Left renal pelvis (tissue), 4 donors: ENCODE data around the gene ZIC1. TPM values are rescaled to one million over a fixed set of nuclear protein-coding genes. Genes with fewer than 3 reads are reported as not detected.

Source experiments
- DNase-seq, 4 donors: peaks; one replicate each; pipeline ENCODE4 v3.0.0-alpha.2; 2013; ENCODE audit warnings: low read depth in 4 of 4, low spot score in 3 of 4
- polyA plus RNA-seq, 4 donors: library from polyadenylated mRNA; unstranded; fragments of 120-200 nt; gene quantifications; one replicate each; pipeline ENCODE4 v1.2.1, GENCODE V29; 2013; ENCODE audit not compliant: insufficient read length in 4 of 4

The ZIC1 gene
- polyA plus RNA-seq = 1 to 10 TPM in 2 of 4 donors, under 1 TPM in 1, not detected in 1; 0.10 to 2.4 (median 1.3) TPM

- DNase-seq = no peak
Observed at GRCh38 chr3:147409143-147410115, at the start of gene ZIC1. ZIC1 (plus strand) TSS chr3:147409365; CDS start chr3:147410113, 748 bp downstream.

DNA sequence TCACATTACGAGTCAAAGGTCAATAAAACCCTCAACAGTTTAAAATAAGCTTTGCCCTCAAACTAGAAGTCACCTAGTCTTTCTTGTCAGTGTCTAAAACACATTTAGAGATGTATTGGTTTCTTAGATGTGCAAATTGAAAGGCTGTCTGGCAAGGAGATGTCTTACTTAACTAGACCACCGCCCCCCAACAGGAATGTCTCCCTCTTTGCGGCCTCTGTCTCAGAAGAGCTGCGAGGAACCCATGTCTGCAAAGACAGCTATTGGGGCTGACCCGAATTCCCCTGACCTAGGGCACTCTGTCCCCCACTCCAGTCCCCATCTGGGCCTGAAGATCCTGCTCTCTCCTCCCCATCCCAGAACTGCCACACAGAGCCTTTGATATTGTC lies 49.1 kb upstream of the ZIC1 start:
- DNase-seq = no peak

DNA sequence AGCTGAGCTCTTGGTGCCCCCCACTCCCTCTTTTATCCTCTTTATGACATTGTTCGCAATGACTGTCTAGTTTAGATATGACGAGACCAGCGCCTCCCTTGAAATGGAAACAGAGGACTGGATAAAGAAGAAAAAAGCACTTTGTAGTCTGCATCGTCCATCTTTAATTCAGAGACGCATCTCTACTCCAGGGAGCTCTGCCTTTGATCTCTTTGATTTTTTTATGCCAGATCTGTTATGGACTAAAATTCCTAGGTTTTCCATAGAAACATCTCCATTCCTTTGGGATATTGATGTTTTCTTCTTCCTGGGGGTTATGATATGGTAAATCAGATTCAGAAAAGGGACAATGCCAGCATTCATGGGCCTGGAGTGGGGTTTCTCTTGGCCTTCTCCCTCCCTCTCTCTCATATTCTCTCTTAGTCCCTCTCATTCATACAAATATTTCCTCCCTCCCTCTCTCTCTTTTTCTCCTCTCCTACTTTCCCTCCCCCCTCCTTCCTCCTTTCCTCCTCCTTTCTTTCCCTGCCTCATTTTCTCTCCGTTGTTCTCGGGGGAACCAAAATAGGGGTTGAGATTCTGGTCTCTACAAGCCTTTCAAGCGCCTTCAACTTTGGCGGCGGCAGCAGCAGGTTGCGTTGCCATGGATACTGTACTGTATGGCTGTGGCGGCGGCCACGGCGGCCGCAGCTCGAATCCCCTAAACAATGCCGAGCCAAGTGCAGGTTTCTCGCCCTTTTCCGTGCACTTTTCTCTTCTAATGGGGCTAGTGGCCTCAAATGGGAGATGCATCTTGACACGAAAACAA lies 48.3 kb upstream of the ZIC1 start:
- DNase-seq = no peak

GRCh38 chr3:147361454-147362420 lies 47.4 kb upstream of the ZIC1 start:
- no peak for DNase-seq

GRCh38 chr3:147364771-147365170 lies 44.4 kb upstream of the ZIC1 start:
- DNase-seq = no peak

- no peak for DNase-seq
Observed at GRCh38 chr3:147365196-147366115, 43.7 kb upstream of the ZIC1 start.

DNA sequence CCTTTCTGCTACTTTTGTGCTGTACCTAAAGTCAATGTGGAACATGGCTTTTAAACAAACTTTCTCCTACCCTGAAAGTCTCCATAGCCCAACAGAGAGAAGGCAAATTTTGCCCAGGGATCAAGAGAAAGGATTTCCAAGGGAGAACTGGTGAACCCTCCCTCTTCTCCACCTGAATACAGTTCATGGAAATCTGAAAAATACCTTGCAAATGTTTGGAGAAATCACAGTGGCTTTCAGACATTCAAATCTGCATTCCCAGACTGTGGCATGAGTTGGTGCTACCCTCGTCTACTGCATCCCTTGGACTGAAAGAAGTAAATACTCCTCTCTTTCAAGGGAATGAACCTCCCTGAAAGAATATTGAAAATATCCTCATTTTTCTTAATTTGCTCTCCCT lies 41.5 kb upstream of the ZIC1 start:
- no peak for DNase-seq

- DNase-seq = no peak
Observed at GRCh38 chr3:147368151-147368550, 41.0 kb upstream of the ZIC1 start.

- DNase-seq = no peak
Observed at GRCh38 chr3:147368561-147369221, 40.5 kb upstream of the ZIC1 start.

DNA sequence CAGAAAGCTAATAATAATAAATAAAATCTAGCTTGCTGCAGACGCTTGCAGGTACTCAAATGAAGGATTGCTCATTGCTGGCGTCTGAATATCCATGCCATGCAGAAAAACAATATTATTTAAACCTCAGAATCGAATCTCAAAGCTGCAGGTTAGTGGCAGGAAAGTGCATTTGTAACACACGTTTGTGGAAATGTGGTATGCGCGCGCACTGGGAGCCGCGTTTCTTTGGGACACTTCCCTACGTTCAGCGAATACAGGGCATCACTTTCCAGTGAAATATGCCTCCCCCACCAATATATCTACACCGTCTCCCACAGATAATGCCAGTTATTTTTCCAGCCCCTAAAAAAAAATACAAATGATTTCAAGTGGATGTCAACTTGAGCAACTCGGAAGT lies 39.9 kb upstream of the ZIC1 start:
- no peak for DNase-seq

GRCh38 chr3:147369661-147370123 lies 39.5 kb upstream of the ZIC1 start:
- no peak for DNase-seq

DNA sequence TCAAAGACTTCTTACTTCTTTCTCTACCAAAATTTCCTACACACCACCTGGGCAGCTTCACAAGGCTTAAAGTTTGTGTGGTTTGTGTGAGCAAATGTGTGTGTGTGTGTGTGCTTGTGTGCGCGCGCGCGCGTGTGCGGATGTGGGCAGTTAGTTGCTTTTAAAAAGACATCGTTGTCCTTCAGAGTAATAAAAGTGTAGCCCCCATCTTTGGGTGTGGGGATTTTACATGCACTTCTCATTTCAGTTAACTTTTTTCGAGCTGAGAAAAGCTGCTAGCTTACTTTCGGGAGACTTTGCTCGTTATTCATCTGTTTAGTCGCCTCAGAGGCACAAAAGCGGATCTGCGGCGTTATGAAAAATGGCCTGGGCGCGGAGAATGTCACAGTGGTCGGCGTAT lies 38.8 kb upstream of the ZIC1 start:
- DNase-seq = no peak

GRCh38 chr3:147371140-147371539 lies 38.0 kb upstream of the ZIC1 start:
- DNase-seq = no peak

DNA sequence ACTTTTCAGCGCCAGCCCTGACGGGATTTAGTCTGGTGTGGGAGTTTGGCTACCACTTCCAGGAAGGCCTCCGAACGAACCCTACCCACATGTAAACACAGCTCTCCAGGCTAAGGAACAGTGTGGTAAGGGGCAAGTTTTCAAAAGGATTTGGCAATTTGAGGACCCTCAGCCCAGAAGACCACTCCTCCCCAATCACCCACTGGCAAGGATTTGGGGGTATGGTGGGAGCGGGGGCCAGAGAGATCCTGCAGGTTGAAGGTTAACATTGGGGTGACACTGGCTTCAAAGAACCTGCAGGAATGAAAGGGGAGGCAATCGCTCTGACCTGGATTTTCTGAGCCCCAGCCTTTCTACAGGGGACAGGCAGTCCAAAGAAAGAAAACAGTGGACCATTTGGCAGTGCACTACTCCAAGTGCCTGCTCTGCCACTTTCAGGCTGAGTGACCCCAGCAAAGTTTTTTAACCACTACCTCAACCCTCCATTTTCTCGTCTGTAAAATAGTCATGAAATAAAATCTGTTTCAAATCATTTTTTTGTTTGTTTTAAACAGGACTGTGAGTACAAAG lies 37.3 kb upstream of the ZIC1 start:
- DNase-seq = no peak

GRCh38 chr3:147372525-147373027 lies 36.6 kb upstream of the ZIC1 start:
- DNase-seq = no peak

DNA sequence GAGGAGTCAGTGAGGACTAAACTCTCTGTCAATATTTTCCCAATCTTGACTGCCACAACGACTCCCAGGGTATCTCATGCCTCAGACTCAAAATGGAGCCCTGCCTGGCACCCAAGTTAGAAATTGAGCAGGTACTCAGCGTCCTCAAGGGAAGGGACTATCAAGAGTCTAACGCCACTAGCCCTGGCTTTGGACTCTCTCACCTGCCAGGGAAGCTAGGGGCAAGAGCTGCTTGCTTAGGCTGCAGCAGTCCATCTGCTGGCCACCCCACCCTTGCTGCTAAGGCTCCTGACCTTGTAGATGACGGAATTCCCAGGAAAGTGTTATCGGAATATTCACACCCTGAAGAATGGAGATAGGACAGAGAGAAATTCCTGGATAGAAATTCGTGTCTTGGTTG lies 35.9 kb upstream of the ZIC1 start:
- no peak for DNase-seq

- DNase-seq = no peak
Observed at GRCh38 chr3:147377412-147378367, 31.5 kb upstream of the ZIC1 start.
